A549 (cell line): ENCODE data around the gene DIS3. TPM values are rescaled to one million over a fixed set of nuclear protein-coding genes. Genes with fewer than 3 reads are reported as not detected.

Experiments used
- ATAC-seq, 2 experiments: fragments of 200-7000 bp in 1 of 2; fragments of >200 bp in 1 of 2; cut with Nextera tagmentation in 1 of 2; cut with Tn5 transposase in 1 of 2; 3 replicates each; pipeline versions ENCODE4 v1.8.0 to v1.9.1; 2018 to 2020; ENCODE audit warnings: mild to moderate bottlenecking in 1 of 2, moderate library complexity in 1 of 2
- CTCF ChIA-PET: fragments of 300-600 bp; sonication (Branson Sonifier 250); formaldehyde crosslinking; extraction: SDS; loops from one replicate; lab custom pipeline; 2021; ENCODE audit warnings: antibody characterized with exemption, inconsistent platforms; lab: Yijun Ruan, JAX
- POLR2A ChIA-PET: fragments of 350-600 bp; formaldehyde crosslinking; extraction: SDS; loops from one replicate; lab custom pipeline; 2021; ENCODE audit warnings: antibody characterized with exemption, inconsistent platforms; lab: Yijun Ruan, JAX
- DNase-seq, 2 experiments: peaks; one replicate each; pipeline versions ENCODE4 v3.0.0 to v3.0.0-alpha.2; 2011 to 2016; ENCODE audit warnings: low read depth in 1 of 2, low spot score in 1 of 2
- FAIRE-seq: peaks from 2 replicates; lab custom pipeline; 2011; peaks lifted over from hg19 to GRCh38; lab: Jason Lieb, UNC
- H3K27ac ChIP-seq, 2 experiments: fragments of >200 bp; sonication (Bioruptor Twin); formaldehyde crosslinking; 3 replicates each; pipeline ENCODE4 v1.5.1; 2016 to 2017
- H3K4me1 ChIP-seq: fragments of >200 bp; sonication (Bioruptor Twin); formaldehyde crosslinking; 3 replicates; pipeline ENCODE4 v1.6.1; 2016
- H3K4me2 ChIP-seq: fragments of >200 bp; sonication (Bioruptor Twin); formaldehyde crosslinking; 3 replicates; pipeline ENCODE4 v1.6.1; 2016
- H3K4me3 ChIP-seq: fragments of >200 bp; sonication (Bioruptor Twin); formaldehyde crosslinking; 3 replicates; pipeline ENCODE4 v1.5.1; 2016
- H3K9me3 ChIP-seq: fragments of >200 bp; sonication (Bioruptor Twin); formaldehyde crosslinking; 3 replicates; pipeline ENCODE4 v1.6.1; 2016
- BHLHE40 ChIP-seq: IDR thresholded peaks from 2 replicates; pipeline ENCODE4 v1.6.1; 2012; ENCODE audit warnings: low read depth, low read length, inconsistent platforms
- E2F6 ChIP-seq: IDR thresholded peaks from 2 replicates; pipeline ENCODE4 v1.6.1; 2012; ENCODE audit warnings: low read depth, borderline replicate concordance
- FOSL2 ChIP-seq, 2 experiments: fragments of 450-650 bp in 1 of 2; fragments of >200 bp in 1 of 2; sonication (Bioruptor Twin) in 1 of 2; formaldehyde crosslinking; IDR thresholded peaks; 2 replicates each; pipeline versions ENCODE4 v1.5.0 to v1.6.1; 2016 to 2020; ENCODE audit warnings: mild to moderate bottlenecking in 1 of 2, moderate library complexity in 1 of 2
- FOXS1 ChIP-seq: fragments of 250-450 bp; sonication (Bioruptor Pico); IDR thresholded peaks from 2 replicates; pipeline ENCODE4 v1.5.0; 2020; ENCODE audit warnings: mild to moderate bottlenecking, moderate library complexity
- GATA3 ChIP-seq: IDR thresholded peaks from 2 replicates; pipeline ENCODE4 v1.6.1; 2012; ENCODE audit warnings: borderline replicate concordance
- HDAC2 ChIP-seq: fragments of 200-600 bp; sonication (generic); IDR thresholded peaks from 2 replicates; pipeline ENCODE4 v1.6.1; 2016
- HES2 ChIP-seq: fragments of >200 bp; sonication (Bioruptor Twin); formaldehyde crosslinking; IDR thresholded peaks from 2 replicates; pipeline ENCODE4 v1.6.1; 2016
- HEYL ChIP-seq: fragments of 250-450 bp; sonication (Bioruptor Pico); IDR thresholded peaks from 2 replicates; pipeline ENCODE4 v1.8.0; 2021; ENCODE audit warnings: mild to moderate bottlenecking, moderate library complexity
- HOXA7 ChIP-seq: fragments of 250-450 bp; sonication (Bioruptor Pico); IDR thresholded peaks from 2 replicates; pipeline ENCODE4 v1.5.0; 2020; ENCODE audit warnings: mild to moderate bottlenecking, moderate library complexity
- JUNB ChIP-seq: fragments of >200 bp; sonication (Bioruptor Twin); formaldehyde crosslinking; IDR thresholded peaks from 2 replicates; pipeline ENCODE4 v1.6.1; 2016
- KDM5A ChIP-seq: fragments of 200-600 bp; sonication (generic); IDR thresholded peaks from 2 replicates; pipeline ENCODE4 v1.6.1; 2016; ENCODE audit warnings: antibody characterized with exemption, mild to moderate bottlenecking
- MAFK ChIP-seq: fragments of 450-650 bp; IDR thresholded peaks from 2 replicates; pipeline ENCODE4 v1.6.1; 2014; ENCODE audit not compliant: partially characterized antibody
- MAZ ChIP-seq: fragments of 150-350 bp; IDR thresholded peaks from 2 replicates; pipeline ENCODE4 v1.6.1; 2014; ENCODE audit warnings: antibody characterized with exemption, low read depth, low read length, borderline replicate concordance
- NR3C1 ChIP-seq: fragments of >200 bp; sonication (Bioruptor Twin); formaldehyde crosslinking; IDR thresholded peaks from 3 replicates; pipeline ENCODE4 v1.6.1; 2017
- RARB ChIP-seq: fragments of 250-450 bp; sonication (Bioruptor Pico); IDR thresholded peaks from 2 replicates; pipeline ENCODE4 v1.8.0; 2021; ENCODE audit warnings: mild to moderate bottlenecking, moderate library complexity
- REST ChIP-seq: fragments of 200-600 bp; sonication (generic); IDR thresholded peaks from 2 replicates; pipeline ENCODE4 v1.6.1; 2016; ENCODE audit warnings: antibody characterized with exemption, mild to moderate bottlenecking, moderate library complexity
- TP53 ChIP-seq: fragments of 250-450 bp; sonication (Bioruptor Pico); IDR thresholded peaks from 2 replicates; pipeline ENCODE4 v1.5.0; 2021; ENCODE audit warnings: mild to moderate bottlenecking, moderate library complexity
- USF2 ChIP-seq: fragments of 450-650 bp; IDR thresholded peaks from 2 replicates; pipeline ENCODE4 v1.6.1; 2014; ENCODE audit warnings: antibody characterized with exemption
- ZSCAN20 ChIP-seq: fragments of 250-450 bp; sonication (Bioruptor Pico); IDR thresholded peaks from 2 replicates; pipeline ENCODE4 v1.8.0; 2022; ENCODE audit warnings: mild to moderate bottlenecking, moderate library complexity
- WGBS: methylation state at CpG from one replicate; pipeline ENCODE4 v1.1.6; 2017; ENCODE audit errors: missing lambda C conversion rate; 5-methylcytosine and 5-hydroxymethylcytosine counted together
- polyA plus RNA-seq, 4 experiments: library from polyadenylated mRNA; depleted of rRNA in 3 of 4; stranded (reverse); fragments of >200 nt; fragmentation: RNase III in 1 of 4; extraction: RNeasy Plus Mini Kit Qiagen cat#74134 plus additional on column Dnase treatment in 1 of 4; gene quantifications; 2 replicates in 3 of 4; 3 replicates in 1 of 4; pipeline ENCODE4 v1.2.3, GENCODE V29; 2011 to 2017

The DIS3 gene
- polyA plus RNA-seq, 2 of the 4 experiments (the other 2 are of a cell fraction), result 17.6 to 32.8 TPM

GRCh38 chr13:72823724-72824123, 42.0 kb upstream of the DIS3 start:
- no peaks in the 10 kb centered on the region for H3K9me3 ChIP-seq
- no peak overlapping the region for H3K4me3 ChIP-seq
- no peak for DNase-seq
- ChIA-PET CTCF (interaction anchor here (0.6 kb wide), 1 partner anchor 776 kb away, joined by 3 read pairs; no protein-coding TSS in a partner anchor), POLR2A (no interaction called here)
- FAIRE-seq, result no peak
- TF ChIP-seq HEYL (CRISPR knock-in tag) (no peak), BHLHE40 (no peak), HES2 (no peak), GATA3 (no peak), E2F6 (no peak), JUNB (no peak), HOXA7 (no peak), KDM5A (no peak), NR3C1 (no peak)
- no peak overlapping the region for H3K4me2 ChIP-seq
- H3K4me1 ChIP-seq, result peaks cover 9% of the 10 kb centered on the region; the same call in 1 of the 3 replicates
- H3K27ac ChIP-seq, result no peak overlapping the region
- WGBS, result 93% methylated on average over 3 of the region's 3 CpGs
- ATAC-seq, result no peak

- POLR2A ChIA-PET, result no interaction called here
- DNase-seq, result no peak
- no peak overlapping the region for H3K4me3 ChIP-seq
- no peak overlapping the region for H3K27ac ChIP-seq
- FAIRE-seq, result no peak
- TF ChIP-seq MAFK, result peak; percentile 33
- TF ChIP-seq HDAC2, result no peak
- CTCF ChIA-PET, result no interaction called here
- peak overlapping the region; percentile 14; the same call in 1 of the 3 replicates for H3K4me2 ChIP-seq
- 49% methylated on average over 2 of the region's 2 CpGs for WGBS
- H3K4me1 ChIP-seq, result peaks cover 9% of the 10 kb centered on the region; the same call in 1 of the 3 replicates
- no peaks in the 10 kb centered on the region for H3K9me3 ChIP-seq
- no peak for ATAC-seq
These were observed 41.4 kb upstream of the DIS3 start for GRCh38 chr13:72823081-72823480.

GRCh38 chr13:72820898-72821279, 39.2 kb upstream of the DIS3 start:
- Histone ChIP-seq H3K4me3 (no peak overlapping the region), H3K4me2 (no peak overlapping the region), H3K27ac (no peak overlapping the region), H3K4me1 (peaks cover 9% of the 10 kb centered on the region; the same call in 1 of the 3 replicates), H3K9me3 (no peaks in the 10 kb centered on the region)
- POLR2A ChIA-PET, result no interaction called here
- DNase-seq, result no peak
- 60% methylated on average over 1 of the region's 1 CpG for WGBS
- no peak for TF ChIP-seq USF2
- no peak for TF ChIP-seq FOSL2 (IDR thresholded peaks at IDR 0.05)
- no peak for TF ChIP-seq FOSL2 (CRISPR knock-in tag; IDR thresholded peaks at IDR 0.05)
- no peak for TF ChIP-seq TP53 (CRISPR knock-in tag)
- no peak for TF ChIP-seq RARB (CRISPR knock-in tag)
- TF ChIP-seq E2F6, result no peak
- TF ChIP-seq ZSCAN20 (CRISPR knock-in tag), result no peak
- no peak for TF ChIP-seq MAZ
- no peak for TF ChIP-seq FOXS1 (CRISPR knock-in tag)
- TF ChIP-seq REST, result no peak
- CTCF ChIA-PET, result interaction anchor here (0.8 kb wide), 1 partner anchor 19 kb away, joined by 3 read pairs; no protein-coding TSS in a partner anchor
- no peak for ATAC-seq
- FAIRE-seq, result no peak
